HG02763 (cell line): ENCODE results near the gene MRI1.
A peak's percentile ranks its signal among the peaks of the same experiment; 100 is the strongest.
"Not testable (repeated sequence)": the region's sequence is repeated elsewhere in the genome, so short reads cannot be mapped to it uniquely, and the experiment has no call there.

ENCODE experiments used
- ATAC-seq: cut with Tn5 transposase; IDR thresholded peaks from one replicate; pipeline ENCODE4 v1.9.1; 2021; ENCODE audit warnings: mild to moderate bottlenecking, moderate library complexity; ENCODE audit not compliant: unreplicated experiment

MRI1 gene

DNA sequence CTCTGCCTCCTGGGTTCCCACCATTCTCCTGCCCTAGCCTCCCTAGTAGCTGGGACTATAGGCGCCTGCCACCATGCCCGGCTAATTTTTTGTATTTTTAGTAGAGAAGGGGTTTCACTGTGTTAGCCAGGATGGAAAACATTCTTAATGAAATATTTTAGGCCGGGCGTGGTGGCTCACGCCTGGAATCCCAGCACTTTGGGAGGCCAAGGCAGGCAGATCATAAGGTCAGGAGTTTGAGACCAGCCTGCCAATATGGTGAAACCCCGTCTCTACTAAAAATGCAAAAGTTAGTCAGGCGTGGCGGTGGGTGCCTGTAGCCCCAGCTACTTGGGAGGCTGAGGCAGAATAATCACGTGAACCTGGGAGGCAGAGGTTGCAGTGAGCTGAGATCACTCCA lies 29.0 kb downstream of the MRI1 start:
- ATAC-seq, result not testable (repeated sequence)

DNA sequence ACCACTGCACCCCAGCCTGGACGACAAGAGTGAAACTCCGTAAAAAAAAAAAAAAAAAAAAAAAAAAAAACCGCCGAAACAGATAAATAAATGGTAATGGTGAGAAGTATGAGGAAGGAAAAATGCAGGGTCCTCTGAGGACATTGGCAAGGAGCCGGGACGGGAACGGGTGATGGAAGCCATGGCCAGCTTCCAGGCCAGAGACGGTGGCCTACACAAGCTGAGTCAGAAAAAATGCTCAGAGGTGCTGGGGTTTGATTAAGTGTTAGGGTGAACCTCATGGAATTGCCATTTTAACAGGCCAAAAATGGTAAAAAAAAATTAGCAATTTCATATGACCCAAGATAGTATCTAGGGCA lies 30.1 kb downstream of the MRI1 start:
- no peak for ATAC-seq

DNA sequence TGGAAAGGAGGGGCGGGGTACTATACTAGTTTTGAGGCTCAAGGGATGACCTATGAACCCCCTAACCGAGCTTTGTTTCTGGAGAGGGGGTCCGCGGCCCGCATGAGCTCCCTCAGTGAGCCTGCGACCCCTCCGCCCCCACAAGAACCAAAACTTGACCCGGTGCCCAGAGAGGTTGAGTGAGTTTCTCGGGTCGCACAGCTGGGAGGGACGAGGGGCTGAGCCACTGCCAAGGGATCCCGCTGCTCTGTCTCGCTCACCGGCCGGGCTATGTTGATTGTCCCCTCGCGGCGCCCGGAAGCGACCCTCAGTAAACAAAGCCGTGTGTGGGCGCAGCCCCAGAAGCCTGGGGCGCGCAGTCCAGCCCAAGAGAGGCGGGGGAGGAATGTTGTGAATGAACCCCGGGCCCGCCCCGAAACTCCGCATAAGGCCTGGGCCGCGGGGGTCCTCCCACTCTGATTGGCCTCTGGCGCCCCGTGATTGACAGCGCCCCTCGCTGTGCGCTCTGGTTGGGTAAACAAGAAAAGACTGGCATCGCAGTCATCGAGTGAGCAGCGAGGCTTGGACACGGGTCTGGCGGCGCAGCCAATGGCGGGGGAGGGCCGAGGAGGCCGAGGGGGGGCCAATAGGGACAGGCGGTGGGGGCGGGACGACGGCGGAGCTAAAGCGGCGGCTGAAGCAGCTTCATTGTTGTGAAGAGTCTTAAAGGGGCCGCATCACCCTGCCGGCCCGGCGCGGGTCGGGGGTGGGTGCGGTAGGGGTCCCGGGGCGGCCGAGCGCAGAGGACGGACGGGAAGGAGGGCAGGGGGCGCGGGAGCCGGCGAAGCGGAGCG lies 30.7 kb downstream of the MRI1 start, which contains the start of gene ZSWIM4:
Gene ZSWIM4, plus strand, starts transcription at position 687 of the 833 bp plus-strand sequence. CDS start 206 bp downstream, outside the sequence.
- peak; percentile 94 for ATAC-seq

DNA sequence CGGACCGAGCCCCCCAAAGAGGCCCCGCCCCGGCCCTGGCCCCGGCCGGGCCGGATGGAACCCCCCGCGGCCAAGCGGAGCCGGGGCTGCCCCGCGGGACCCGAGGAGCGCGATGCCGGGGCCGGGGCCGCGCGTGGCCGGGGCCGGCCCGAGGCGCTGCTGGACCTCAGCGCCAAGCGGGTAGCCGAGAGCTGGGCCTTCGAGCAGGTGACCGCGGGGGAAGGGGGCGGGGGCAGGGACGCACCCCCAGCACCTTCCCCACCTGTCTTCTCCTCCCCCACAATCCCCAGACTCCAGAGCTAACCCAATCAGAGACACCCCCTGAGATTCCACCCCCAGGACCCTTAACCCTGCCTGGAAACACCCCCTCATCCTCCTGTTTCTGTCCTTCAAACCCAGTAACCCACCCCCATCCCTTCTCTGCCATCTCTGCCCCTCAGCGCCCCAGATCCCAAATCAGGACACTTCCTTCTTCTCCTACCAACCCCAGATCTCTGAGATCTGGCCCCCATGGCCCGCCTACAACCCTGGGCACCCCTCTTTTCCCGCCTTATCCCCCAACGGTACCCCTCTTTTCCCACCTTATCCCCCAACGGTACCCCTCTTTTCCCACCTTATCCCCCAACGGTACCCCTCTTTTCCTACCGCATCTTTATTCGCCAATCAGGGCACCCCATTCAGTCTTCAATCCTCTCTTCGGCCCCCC lies 31.4 kb downstream of the MRI1 start:
- peak; percentile 26 for ATAC-seq

DNA sequence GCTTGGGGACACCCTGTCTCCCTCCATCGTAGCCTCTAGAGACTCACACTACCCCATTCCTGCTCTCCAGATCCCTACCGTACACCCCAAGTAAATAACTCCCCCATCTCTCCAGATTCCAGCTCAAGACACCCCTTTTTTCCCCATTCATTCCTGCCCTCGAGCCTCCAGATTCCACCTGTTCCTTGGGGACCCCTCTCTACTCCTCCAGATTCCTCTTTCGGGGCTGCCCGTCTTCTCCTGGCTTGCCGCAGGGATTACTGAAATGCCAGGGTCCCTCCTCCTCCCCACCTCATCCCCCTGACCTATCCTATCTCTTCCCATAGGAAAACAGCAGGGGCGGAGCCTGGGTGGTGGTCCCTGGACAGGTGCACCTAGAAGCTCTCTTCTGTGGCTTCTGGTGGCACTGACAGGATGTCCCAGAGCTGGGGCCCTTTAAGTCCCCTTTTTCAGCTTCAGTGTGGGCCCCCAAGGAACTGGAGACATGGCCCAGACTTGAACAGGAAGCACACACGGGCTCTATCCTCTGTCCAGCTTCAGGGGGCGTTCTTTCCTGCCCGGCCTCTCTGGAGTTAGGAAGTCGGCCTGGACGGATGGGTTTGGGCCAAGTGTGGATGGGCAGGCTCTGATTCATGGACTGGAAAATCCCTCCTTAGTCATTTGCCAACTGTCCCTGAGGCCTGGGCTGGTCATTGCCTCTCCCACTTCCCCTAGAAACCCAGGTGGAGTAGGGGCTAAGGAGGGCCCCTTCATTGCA lies 32.2 kb downstream of the MRI1 start:
- no peak for ATAC-seq

DNA sequence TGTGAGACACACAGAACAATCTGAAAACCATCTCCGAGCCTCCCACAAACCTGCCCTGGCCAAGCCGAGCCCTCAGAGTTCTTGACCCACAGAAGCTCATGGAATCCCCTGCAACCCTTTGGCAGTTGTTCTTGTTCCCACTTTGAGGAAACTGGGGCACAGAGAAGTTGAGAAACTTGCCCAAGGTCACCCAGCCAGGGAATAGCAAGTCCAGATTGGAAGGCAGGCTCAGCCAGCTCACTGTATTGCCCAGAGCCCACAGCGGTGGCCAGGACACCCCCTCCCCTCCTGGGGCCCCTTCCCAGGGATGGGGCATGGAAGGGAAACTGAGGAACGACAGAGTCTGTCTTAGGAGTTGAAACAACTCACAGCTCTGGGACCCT lies 32.7 kb downstream of the MRI1 start:
- ATAC-seq, result no peak

DNA sequence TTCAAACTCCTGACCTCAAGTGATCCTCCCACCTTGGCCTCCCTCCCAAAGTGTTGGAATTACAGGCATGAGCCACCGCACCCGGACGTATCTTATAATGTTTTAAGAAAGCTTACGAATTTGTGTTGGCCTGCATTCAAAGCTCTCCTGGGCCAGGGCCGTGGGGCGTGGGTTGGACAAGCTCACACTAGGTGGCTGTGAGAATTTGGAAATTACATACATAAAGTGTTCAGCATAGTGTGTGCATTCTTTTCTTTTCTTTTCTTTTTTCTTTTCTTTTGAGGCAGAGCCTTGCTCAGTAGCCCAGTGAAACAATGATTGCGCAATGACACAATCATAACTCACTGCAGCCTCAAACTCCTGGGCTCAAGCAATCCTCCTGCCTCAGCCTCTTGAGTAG lies 33.5 kb downstream of the MRI1 start:
- no peak for ATAC-seq

DNA sequence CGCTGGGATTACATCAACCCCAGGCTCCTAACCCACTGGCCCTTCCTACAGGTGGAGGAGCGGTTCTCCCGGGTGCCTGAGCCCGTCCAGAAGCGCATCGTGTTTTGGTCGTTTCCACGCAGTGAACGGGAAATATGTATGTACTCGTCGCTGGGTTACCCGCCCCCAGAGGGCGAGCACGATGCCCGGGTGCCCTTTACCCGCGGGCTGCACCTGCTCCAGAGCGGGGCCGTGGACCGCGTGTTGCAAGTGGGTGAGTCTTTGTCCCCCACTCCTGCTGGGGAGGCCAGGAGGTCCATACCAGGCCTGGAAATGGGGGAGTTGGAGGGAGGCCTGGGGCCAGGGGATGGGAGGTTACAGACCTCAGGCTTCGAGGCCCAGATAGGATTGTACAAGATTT lies 35.3 kb downstream of the MRI1 start:
- ATAC-seq, result no peak

DNA sequence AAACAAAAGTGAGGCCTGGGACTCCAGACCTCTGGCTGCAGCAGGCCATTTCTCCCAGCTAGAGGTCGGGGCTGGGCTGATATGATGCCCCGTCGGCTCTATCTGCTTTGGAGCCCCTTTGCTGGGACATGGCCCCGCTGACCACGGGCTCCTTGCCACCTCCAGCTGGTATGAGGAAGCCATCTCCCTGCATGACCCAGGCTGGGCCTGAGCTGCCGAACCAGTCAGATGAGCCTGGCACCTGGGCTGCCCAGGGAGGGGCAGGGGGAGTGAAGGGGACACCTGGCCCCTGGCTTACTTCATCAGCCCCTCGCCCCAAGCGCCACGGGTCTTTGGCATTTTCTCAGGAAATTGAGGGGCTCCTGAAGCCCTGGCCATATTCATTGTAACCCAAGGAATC lies 38.7 kb downstream of the MRI1 start:
- ATAC-seq, result no peak

DNA sequence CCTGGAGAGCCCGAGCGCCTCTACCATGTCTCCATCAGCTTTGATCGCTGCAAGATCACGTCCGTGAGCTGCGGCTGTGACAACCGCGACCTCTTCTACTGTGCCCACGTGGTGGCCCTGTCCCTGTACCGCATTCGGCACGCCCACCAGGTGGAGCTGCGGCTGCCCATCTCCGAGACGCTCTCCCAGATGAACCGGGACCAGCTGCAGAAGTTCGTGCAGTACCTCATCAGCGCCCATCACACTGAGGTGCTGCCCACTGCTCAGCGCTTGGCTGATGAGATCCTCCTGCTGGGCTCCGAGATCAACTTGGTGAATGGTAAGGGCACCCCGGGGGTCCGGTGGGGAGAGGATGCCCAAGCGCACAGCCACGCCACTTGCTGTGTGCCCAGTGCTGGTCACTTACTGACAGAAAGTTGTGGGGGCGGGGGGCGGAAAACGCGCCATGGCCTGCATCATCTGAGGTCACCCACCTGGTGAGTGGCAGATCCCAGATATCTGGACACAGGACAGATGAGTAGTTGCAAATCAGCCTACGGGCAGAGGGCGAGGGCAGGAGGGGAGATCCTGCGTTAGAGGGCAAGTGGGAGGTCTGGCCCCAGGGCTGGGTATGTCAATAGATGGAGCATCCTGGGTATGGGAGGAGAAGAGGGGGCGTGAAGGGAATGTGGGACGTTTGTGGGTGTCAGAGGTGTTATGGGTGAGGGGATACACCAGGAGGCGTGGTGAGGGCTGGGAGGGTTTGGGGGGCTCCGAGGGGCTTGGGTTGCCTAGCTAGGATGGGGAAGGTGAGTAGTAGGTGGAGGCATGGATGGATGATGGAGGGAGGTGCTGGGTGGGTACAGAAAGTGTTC lies 40.7 kb downstream of the MRI1 start:
- ATAC-seq, result no peak

DNA sequence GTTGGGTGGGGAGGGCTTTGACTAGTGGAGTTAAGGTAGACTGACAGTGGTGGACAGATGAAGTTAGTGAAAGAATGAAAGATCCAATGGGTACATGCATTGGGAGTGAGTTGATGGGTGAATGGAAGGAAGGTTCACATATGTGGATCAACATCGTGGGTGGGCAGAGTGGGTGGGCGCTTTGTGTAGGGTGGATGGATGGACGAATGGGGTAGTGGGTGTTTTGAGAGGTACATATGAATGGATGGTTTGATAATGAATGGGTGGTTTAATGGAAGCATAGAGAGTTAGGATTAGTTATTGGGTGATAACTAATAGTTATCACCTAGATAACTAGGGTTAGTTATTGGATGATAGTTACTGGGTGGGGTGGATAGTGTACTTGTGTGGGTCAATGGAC lies 42.4 kb downstream of the MRI1 start:
- no peak for ATAC-seq

DNA sequence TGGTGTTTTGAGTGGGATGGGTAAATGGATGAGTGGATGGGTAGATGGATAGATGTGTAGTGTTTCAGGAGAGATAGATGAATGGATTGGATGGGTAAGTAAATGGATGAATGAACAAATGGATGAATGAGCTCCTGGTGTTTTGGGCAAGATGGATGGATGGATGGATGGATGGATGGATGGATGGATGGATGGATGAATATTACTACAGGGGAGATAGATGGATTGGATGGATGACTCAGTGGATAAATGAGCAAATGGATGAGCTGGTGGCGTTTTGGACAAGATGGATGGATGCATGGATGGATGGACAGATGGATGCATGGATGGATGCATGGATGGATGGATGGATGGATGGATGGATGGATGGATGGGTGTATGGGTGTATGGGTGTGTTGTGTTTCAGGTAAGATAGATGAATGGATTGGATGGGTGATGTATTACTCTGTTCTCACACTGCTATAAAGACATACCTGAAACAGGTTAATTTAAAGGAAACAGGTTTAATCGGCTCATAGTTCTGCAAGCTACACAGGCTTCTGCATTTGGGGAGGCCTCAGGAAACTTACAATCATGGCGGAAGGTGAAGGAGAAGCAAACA lies 43.2 kb downstream of the MRI1 start:
- ATAC-seq, result no peak

DNA sequence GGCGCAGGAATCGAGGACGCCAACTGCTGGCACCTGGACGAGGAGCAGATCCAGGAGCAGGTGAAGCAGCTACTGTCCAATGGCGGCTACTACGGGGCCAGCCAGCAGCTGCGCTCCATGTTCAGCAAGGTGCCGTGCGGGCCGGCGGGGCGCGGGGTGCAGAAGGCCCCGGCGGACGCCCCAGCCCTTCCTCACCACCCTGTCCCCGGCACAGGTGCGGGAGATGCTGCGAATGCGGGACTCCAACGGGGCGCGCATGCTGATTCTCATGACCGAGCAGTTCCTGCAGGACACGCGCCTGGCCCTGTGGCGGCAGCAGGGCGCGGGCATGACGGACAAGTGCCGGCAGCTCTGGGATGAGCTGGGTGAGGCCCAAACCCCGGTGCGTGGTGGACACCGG lies 44.5 kb downstream of the MRI1 start:
- ATAC-seq, result no peak

DNA sequence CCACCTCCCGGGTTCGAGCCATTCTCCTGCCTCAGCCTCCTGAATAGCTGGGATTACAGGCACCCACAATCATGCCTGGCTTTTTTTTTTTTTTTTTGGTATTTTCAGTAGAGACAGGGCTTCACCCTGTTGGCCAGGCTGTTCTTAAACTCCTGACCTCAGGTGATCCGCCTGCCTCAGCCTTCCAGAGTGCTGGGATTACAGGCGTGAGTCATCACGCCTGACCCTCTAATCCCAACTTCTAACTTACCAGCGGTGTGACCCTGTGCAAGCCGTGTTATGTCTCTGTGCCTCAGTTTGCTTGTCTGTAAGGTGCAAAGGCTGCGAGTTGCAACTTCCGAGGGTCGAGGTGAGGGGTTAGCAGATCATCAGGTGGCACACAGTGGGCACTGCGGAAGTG lies 48.2 kb downstream of the MRI1 start:
- no peak for ATAC-seq

DNA sequence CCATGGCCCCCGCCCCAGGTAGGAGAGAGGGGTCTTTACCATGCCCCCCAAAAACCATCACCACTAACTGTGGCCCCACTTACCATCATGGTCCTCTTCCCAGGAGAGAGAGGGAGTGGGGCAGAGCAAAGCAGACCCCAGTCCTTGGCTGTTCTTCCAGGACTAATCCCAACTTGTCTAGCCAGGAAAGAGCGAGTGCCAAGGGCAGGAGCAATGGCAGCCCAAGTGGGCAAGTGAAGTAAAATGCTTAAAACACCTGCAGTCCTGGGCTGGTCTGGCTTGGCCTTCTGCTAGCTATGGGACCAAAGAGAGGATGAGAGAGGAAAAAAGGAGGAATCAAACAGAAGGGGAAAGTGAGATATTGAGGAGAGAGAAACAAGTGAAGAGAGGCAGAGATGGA lies 48.8 kb downstream of the MRI1 start:
- no peak for ATAC-seq

DNA sequence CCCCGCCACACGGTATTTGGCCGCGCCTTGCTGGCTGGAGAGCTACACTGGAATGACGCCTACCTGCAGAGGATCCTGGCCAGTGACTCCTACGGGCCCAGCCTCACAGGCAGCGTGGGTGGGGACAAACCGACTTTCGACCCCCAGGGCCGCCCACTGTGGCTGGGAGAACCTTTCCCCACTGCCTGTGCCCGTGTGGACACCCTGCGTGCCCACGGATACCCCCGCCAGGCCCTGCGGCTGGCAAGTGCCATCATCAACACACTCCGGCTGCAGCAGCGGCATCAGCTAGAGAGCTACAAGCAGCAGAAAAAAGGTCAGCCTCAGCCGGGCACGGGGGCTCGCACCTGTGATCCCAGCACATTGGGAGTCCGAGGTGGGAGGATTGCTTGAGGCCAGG lies 50.2 kb downstream of the MRI1 start:
- ATAC-seq, result no peak

DNA sequence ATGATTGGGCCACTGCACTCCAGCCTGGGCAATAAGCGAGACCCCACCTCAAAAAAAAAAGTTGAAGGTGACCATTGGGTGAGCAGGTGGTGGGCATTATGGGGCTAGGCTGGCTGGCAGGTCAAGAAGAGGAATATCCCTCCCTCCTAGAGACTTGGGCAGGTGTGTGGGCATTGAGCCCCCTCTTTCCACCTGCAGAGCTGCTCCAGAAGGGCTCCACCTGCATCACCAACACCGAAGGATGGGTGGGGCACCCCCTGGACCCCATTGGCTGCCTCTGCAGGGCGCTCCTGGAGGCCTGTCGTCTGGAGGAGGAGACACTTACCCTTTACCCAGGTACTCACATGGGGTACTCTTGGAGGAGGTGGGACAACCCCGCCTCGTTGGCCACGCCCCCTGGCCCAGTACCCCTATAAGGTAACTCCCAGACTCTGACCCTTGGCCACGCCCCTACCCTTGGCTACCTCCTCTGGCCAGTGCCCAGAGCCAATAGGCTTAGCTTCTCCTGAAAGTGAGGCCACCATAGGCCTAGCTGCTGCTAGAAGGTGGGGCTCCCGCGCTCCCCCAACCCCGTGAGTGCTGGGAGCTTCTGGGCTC lies 52.8 kb downstream of the MRI1 start:
- ATAC-seq, result no peak

DNA sequence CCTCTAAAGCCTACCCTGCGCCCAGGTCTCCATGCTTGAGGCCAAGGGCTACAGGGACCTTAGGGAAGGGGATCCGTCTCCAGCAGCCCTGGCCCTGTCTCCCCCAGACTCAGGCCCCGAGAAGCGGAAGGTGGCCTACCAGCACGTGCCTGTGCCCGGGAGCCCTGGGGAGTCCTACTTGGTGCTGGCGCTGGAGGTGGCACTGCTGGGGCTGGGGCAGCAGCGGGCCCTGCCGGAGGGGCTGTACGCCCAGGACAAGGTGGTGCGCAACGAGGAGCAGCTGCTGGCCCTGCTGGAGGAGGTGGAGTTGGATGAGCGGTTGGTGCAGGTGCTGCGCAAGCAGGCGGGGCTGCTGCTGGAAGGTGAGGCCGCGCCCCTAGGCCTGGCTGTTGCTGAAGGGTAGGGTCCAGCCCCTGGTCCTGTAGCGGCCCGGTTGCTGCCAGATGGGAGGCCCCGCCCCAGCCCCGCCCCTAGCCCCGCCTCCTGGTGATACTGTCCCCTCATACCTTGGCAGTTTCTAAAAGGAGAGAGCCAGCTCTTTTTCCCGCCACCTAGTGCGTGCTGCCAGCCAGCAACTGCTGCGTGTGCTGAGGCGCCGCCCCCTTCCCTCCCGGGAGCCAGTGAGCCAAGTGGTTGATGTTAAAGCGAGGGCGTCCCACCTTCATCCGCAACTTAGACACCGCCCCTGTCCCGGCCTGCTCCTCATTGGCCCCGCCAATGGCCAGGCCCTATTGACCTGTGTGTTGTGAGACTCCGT lies 53.5 kb downstream of the MRI1 start:
- no peak for ATAC-seq

DNA sequence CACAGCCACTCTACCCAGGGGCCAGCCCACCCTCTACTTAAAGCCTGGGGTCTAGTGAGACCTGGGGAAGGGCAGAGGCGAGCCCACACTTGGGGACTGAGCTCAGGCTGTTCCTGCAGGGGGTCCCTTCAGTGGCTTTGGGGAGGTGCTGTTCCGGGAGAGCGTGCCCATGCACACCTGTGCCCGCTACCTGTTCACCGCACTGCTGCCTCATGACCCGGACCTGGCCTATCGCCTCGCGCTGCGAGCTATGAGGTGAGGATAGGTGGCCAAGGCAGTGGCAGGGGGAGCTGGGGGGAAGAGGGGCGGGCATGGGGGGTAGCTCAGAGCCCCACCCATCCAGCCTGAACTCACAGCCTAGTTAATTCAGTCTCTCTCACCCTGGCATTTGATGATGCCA lies 54.9 kb downstream of the MRI1 start:
- ATAC-seq, result no peak
